SK-N-SH treated with all-trans-retinoic acid at 6 μM for 48 hours (cell line): ENCODE results near the gene EIF2B4.
A peak's percentile ranks its signal among the peaks of the same experiment; 100 is the strongest.

ENCODE experiments used
- ATAC-seq: fragments of 200-7000 bp; cut with Tn5 transposase; 3 replicates; pipeline ENCODE4 v1.9.1; 2020; ENCODE audit warnings: mild to moderate bottlenecking, moderate library complexity
- ARNTL ChIP-seq: fragments of 450-650 bp; formaldehyde crosslinking; IDR thresholded peaks from 2 replicates; pipeline ENCODE4 v1.5.0; 2020; ENCODE audit warnings: low read depth, mild to moderate bottlenecking, moderate library complexity, borderline replicate concordance
- BACH2 ChIP-seq: fragments of 250-450 bp; sonication (Bioruptor Pico); IDR thresholded peaks from 2 replicates; pipeline ENCODE4 v1.9.0; 2021; ENCODE audit warnings: mild to moderate bottlenecking, borderline replicate concordance
- CSRNP3 ChIP-seq: fragments of 250-450 bp; sonication (Bioruptor Pico); IDR thresholded peaks from 2 replicates; pipeline ENCODE4 v1.5.1; 2021; ENCODE audit warnings: mild to moderate bottlenecking, moderate library complexity
- ISL1 ChIP-seq: fragments of 250-450 bp; sonication (Bioruptor Pico); IDR thresholded peaks from 2 replicates; pipeline ENCODE4 v2.1.2; 2022; ENCODE audit warnings: mild to moderate bottlenecking, moderate library complexity
- TCF4 ChIP-seq: fragments of 250-450 bp; sonication (Bioruptor Pico); IDR thresholded peaks from 2 replicates; pipeline ENCODE4 v1.8.0; 2021; ENCODE audit warnings: mild to moderate bottlenecking, moderate library complexity, borderline replicate concordance
- TSHZ2 ChIP-seq: fragments of 250-450 bp; sonication (Bioruptor Pico); IDR thresholded peaks from 2 replicates; pipeline ENCODE4 v1.5.0; 2020; ENCODE audit warnings: mild to moderate bottlenecking, moderate library complexity
- ZFP3 ChIP-seq: fragments of 250-450 bp; sonication (Bioruptor Pico); IDR thresholded peaks from 2 replicates; pipeline ENCODE4 v1.5.0; 2020; ENCODE audit warnings: mild to moderate bottlenecking, moderate library complexity
- ZNF70 ChIP-seq: fragments of 450-650 bp; formaldehyde crosslinking; IDR thresholded peaks from 2 replicates; pipeline ENCODE4 v1.5.0; 2020; ENCODE audit warnings: mild to moderate bottlenecking, moderate library complexity
- ZNF8 ChIP-seq: fragments of 450-650 bp; formaldehyde crosslinking; IDR thresholded peaks from 2 replicates; pipeline ENCODE4 v1.5.0; 2020; ENCODE audit warnings: mild to moderate bottlenecking, moderate library complexity
- TF ChIP-seq, protein P1 (sequence below): fragments of 250-450 bp; sonication (Bioruptor Pico); IDR thresholded peaks from 2 replicates; pipeline ENCODE4 v1.8.0; 2021; ENCODE audit warnings: low read depth, mild to moderate bottlenecking, moderate library complexity, borderline replicate concordance
- TF ChIP-seq, protein P2 (sequence below): fragments of 250-450 bp; sonication (Bioruptor Pico); IDR thresholded peaks from 2 replicates; pipeline ENCODE4 v1.5.1; 2020; ENCODE audit warnings: low read depth, mild to moderate bottlenecking, moderate library complexity
- TF ChIP-seq, protein P3 (sequence below): fragments of 250-450 bp; sonication (Bioruptor Pico); IDR thresholded peaks from 2 replicates; pipeline ENCODE4 v1.8.0; 2020; ENCODE audit warnings: mild to moderate bottlenecking, moderate library complexity, borderline replicate concordance

The EIF2B4 gene

DNA sequence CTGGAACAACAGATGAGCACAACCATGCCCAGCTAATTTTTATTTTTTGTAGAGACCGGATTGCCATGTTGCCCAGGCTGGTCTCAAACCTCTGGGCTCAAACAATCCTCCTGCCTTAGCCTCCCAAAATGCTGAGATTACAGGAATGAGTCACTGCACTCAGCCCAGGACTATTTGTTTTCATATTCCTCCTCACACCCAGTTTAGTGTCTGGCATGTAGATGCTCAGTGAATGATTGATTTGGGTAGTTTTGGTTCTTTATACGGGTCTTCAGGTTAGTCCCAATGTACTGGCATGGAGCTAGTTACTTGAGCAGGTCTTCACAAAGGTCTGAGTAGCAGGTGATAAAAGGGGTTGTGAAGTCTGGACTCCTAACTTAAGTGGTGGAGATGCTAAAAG lies 6.2 kb downstream of the EIF2B4 start:
- TF ChIP-seq ISL1 (CRISPR knock-in tag) (no peak), TSHZ2 (no peak), ZNF8 (CRISPR knock-in tag) (no peak), CSRNP3 (CRISPR knock-in tag) (no peak), ZFP3 (CRISPR knock-in tag) (no peak)
- TF ChIP-seq, protein P1, sequence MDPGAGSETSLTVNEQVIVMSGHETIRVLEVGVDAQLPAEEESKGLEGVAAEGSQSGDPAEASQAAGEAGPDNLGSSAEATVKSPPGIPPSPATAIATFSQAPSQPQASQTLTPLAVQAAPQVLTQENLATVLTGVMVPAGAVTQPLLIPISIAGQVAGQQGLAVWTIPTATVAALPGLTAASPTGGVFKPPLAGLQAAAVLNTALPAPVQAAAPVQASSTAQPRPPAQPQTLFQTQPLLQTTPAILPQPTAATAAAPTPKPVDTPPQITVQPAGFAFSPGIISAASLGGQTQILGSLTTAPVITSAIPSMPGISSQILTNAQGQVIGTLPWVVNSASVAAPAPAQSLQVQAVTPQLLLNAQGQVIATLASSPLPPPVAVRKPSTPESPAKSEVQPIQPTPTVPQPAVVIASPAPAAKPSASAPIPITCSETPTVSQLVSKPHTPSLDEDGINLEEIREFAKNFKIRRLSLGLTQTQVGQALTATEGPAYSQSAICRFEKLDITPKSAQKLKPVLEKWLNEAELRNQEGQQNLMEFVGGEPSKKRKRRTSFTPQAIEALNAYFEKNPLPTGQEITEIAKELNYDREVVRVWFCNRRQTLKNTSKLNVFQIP (CRISPR knock-in tag), result no peak
- ATAC-seq, result no peak

GRCh38 chr2:27362678-27363420 lies 7.3 kb downstream of the EIF2B4 start:
- no peak; the same call in 2 of the 3 replicates for ATAC-seq
- TF ChIP-seq, protein P1 (CRISPR knock-in tag), result no peak
- TF ChIP-seq BACH2 (CRISPR knock-in tag) (no peak), ZFP3 (CRISPR knock-in tag) (no peak)
- TF ChIP-seq, protein P2, sequence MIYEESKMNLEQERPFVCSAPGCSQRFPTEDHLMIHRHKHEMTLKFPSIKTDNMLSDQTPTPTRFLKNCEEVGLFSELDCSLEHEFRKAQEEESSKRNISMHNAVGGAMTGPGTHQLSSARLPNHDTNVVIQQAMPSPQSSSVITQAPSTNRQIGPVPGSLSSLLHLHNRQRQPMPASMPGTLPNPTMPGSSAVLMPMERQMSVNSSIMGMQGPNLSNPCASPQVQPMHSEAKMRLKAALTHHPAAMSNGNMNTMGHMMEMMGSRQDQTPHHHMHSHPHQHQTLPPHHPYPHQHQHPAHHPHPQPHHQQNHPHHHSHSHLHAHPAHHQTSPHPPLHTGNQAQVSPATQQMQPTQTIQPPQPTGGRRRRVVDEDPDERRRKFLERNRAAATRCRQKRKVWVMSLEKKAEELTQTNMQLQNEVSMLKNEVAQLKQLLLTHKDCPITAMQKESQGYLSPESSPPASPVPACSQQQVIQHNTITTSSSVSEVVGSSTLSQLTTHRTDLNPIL (CRISPR knock-in tag), result no peak

DNA sequence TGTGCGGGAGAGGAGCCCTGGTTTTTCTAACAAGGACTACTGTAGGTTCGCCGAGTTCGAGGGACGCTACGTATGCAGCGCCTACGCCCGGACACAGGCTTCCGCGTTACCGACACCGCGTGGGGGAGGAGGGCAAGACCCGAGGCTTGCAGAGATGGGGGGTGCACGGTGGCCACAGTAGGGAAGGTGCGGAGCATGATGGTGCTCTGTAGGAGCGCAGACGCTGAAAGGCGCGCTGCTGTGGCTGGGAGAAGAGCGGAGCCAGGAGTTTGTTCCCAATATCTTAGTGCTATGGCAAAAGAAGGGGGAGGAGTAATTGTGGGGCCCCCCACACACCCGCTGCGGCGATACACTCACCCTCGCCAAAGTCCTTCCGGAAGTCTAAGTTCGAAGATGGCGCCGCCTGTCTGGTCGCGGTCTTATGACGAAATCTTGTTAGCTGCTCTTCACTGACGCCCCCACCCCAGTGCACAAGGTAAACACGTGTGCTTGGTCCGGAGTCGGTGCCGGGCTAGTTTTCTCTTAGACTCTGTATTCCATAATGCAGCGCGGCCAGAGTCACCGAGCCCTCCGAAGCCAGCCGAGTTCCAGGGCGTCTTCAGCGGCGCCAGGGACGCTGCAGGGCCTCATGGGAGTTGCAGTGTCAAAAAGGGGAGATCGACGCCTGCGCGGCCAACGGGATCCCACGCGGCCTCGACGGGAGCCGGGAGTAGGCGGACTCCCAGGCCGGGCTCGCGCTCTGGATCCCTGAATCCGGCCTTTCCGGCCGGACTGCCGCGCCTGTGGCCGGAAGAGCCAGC lies 13.6 kb downstream of the EIF2B4 start, which contains the start of gene GTF3C2:
TSS of gene GTF3C2 (minus strand) at position 383 of the 800 bp plus-strand sequence. CDS start 13,210 bp downstream, outside the sequence.
- peak; percentile 94 for ATAC-seq
- TF ChIP-seq TSHZ2 (0 out of 2 replicates have a peak, but pooled peaks have one; percentile 34), TCF4 (CRISPR knock-in tag) (peak; percentile 23; the same call in 1 of the 2 replicates), ARNTL (CRISPR knock-in tag) (no peak), ZNF70 (CRISPR knock-in tag) (peak; percentile 95; the same call in 1 of the 2 replicates)
- TF ChIP-seq, protein P1 (CRISPR knock-in tag), result no peak
- TF ChIP-seq, protein P3, sequence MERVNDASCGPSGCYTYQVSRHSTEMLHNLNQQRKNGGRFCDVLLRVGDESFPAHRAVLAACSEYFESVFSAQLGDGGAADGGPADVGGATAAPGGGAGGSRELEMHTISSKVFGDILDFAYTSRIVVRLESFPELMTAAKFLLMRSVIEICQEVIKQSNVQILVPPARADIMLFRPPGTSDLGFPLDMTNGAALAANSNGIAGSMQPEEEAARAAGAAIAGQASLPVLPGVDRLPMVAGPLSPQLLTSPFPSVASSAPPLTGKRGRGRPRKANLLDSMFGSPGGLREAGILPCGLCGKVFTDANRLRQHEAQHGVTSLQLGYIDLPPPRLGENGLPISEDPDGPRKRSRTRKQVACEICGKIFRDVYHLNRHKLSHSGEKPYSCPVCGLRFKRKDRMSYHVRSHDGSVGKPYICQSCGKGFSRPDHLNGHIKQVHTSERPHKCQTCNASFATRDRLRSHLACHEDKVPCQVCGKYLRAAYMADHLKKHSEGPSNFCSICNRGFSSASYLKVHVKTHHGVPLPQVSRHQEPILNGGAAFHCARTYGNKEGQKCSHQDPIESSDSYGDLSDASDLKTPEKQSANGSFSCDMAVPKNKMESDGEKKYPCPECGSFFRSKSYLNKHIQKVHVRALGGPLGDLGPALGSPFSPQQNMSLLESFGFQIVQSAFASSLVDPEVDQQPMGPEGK (CRISPR knock-in tag), result peak; percentile 96; the same call in 1 of the 2 replicates
